ENCODE data around the gene MBD3.

- TF ChIP-seq POLR2AphosphoS5 (IDR thresholded peaks at IDR 0.05; ENCODE audit: low read depth, low read length), result no peak; the same call in 1 of the 2 replicates
- no peak for TF ChIP-seq POLR2A (IDR thresholded peaks at IDR 0.05; ENCODE audit: low read depth, low read length)
- TF ChIP-seq TAF1 (IDR thresholded peaks at IDR 0.05; ENCODE audit: borderline replicate concordance, low read depth, low read length), result no peak
Measured at GRCh38 chr19:1591421-1592023, 1.1 kb downstream of the MBD3 start.

All from GM12892 (cell line).